ENCODE data around the gene LRRK1. TPM values are rescaled to one million over a fixed set of nuclear protein-coding genes. Genes with fewer than 3 reads are reported as not detected.

Gene LRRK1
- total and polyA plus RNA-seq, 8 donors = 2.3 to 73.3 (median 7.0) TPM

GRCh38 chr15:100934166-100934565 is 15.0 kb downstream of the LRRK1 start:
- H3K27ac ChIP-seq = no peak overlapping the region
- H3K4me1 ChIP-seq = no peaks in the 10 kb centered on the region
- H3K4me3 ChIP-seq = no peak overlapping the region
- H3K36me3 ChIP-seq = peaks cover 0 to 25% (median 8%) of the 10 kb centered on the region in 4 donors
- no peaks in the 10 kb centered on the region for H3K9me3 ChIP-seq
- H3K27me3 ChIP-seq = no peaks in the 10 kb centered on the region
- no peak for DNase-seq
- no peak for TF ChIP-seq POLR2A (IDR thresholded peaks at IDR 0.05)
- no peak for TF ChIP-seq EP300 (IDR thresholded peaks at IDR 0.05)
- TF ChIP-seq POLR2AphosphoS5 (IDR thresholded peaks at IDR 0.05) = no peak
- TF ChIP-seq CTCF (IDR thresholded peaks at IDR 0.05) = no peak
- intact Hi-C loops (cut with DNase I; ENCODE audit: low total_unique reads) = no loop called here

DNA sequence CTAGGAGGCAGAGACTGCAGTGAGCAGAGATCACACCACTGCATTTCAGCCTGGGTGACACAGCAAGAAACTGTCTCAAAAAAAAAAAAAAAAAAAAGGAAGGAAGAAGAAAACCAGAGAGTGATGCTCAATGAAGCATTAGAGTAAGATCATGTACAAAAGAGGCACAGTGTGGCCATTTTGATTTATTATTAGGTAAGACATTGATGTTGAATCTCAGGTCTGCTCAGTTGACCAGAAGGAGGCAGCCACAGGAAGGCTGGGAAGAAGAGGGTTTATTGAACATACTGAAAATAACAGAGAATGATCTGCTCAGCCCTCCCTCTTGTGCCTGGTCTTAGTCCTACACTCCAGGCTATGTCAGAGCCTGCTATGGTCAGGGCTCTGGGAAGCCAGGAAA is 15.6 kb downstream of the LRRK1 start:
- no peak for TF ChIP-seq POLR2A (IDR thresholded peaks at IDR 0.05)
- TF ChIP-seq CTCF (IDR thresholded peaks at IDR 0.05) = no peak
- TF ChIP-seq POLR2AphosphoS5 (IDR thresholded peaks at IDR 0.05) = no peak
- no peak for TF ChIP-seq EP300 (IDR thresholded peaks at IDR 0.05)
- DNase-seq = no peak
- no peaks in the 10 kb centered on the region for H3K27me3 ChIP-seq

GRCh38 chr15:100937171-100937570 is 18.0 kb downstream of the LRRK1 start:
- WGBS, 5 donors = 81 to 91% (median 90%) methylated on average over 4 of the region's 4 CpGs
- TF ChIP-seq POLR2A (IDR thresholded peaks at IDR 0.05) (no peak), EP300 (IDR thresholded peaks at IDR 0.05) (no peak), CTCF (IDR thresholded peaks at IDR 0.05) (no peak), POLR2AphosphoS5 (IDR thresholded peaks at IDR 0.05) (no peak)
- Histone ChIP-seq H3K36me3 (peaks cover 0 to 13% (median 0%) of the 10 kb centered on the region in 4 donors), H3K27me3 (no peaks in the 10 kb centered on the region), H3K27ac (no peak overlapping the region), H3K4me1 (peaks cover 0 to 5% (median 0%) of the 10 kb centered on the region in 4 donors), H3K4me3 (no peak overlapping the region), H3K9me3 (no peaks in the 10 kb centered on the region)
- intact Hi-C loops (cut with DNase I; ENCODE audit: low total_unique reads) = no loop called here
- no peak for DNase-seq

More for the DNA sequence above, 15.6 kb downstream of the LRRK1 start:
- H3K4me3 ChIP-seq = no peak overlapping the region
- H3K9me3 ChIP-seq = no peaks in the 10 kb centered on the region
- H3K36me3 ChIP-seq = peaks cover 0 to 19% (median 4%) of the 10 kb centered on the region in 4 donors
- H3K27ac ChIP-seq = no peak overlapping the region
- intact Hi-C loops (cut with DNase I; ENCODE audit: low total_unique reads) = no loop called here
- H3K4me1 ChIP-seq = no peaks in the 10 kb centered on the region

- Histone ChIP-seq H3K4me1 (peaks cover 0 to 10% (median 0%) of the 10 kb centered on the region in 4 donors), H3K4me3 (no peak overlapping the region), H3K9me3 (no peaks in the 10 kb centered on the region), H3K36me3 (peaks cover 0 to 13% (median 0%) of the 10 kb centered on the region in 4 donors), H3K27ac (no peak overlapping the region), H3K27me3 (no peaks in the 10 kb centered on the region)
- WGBS, 5 donors = 68 to 85% (median 79%) methylated on average over 4 of the region's 4 CpGs
- no peak for TF ChIP-seq POLR2AphosphoS5 (IDR thresholded peaks at IDR 0.05)
- no peak for TF ChIP-seq POLR2A (IDR thresholded peaks at IDR 0.05)
- no peak for TF ChIP-seq EP300 (IDR thresholded peaks at IDR 0.05)
- TF ChIP-seq CTCF (IDR thresholded peaks at IDR 0.05) = no peak
- intact Hi-C loops (cut with DNase I; ENCODE audit: low total_unique reads) = no loop called here
- no peak for DNase-seq
These were observed 20.6 kb downstream of the LRRK1 start for GRCh38 chr15:100939791-100940190.

Measured in stomach (tissue), 9 donors.